KG1 (cell line): ENCODE results near the gene PCK2.
"Not testable (repeated sequence)": the region's sequence is repeated elsewhere in the genome, so short reads cannot be mapped to it uniquely, and the experiment has no call there.

Source experiments
- DNase-seq: peaks from one replicate; lab custom pipeline; 2025; lab: John Stamatoyannopoulos, UW

PCK2 gene

DNA sequence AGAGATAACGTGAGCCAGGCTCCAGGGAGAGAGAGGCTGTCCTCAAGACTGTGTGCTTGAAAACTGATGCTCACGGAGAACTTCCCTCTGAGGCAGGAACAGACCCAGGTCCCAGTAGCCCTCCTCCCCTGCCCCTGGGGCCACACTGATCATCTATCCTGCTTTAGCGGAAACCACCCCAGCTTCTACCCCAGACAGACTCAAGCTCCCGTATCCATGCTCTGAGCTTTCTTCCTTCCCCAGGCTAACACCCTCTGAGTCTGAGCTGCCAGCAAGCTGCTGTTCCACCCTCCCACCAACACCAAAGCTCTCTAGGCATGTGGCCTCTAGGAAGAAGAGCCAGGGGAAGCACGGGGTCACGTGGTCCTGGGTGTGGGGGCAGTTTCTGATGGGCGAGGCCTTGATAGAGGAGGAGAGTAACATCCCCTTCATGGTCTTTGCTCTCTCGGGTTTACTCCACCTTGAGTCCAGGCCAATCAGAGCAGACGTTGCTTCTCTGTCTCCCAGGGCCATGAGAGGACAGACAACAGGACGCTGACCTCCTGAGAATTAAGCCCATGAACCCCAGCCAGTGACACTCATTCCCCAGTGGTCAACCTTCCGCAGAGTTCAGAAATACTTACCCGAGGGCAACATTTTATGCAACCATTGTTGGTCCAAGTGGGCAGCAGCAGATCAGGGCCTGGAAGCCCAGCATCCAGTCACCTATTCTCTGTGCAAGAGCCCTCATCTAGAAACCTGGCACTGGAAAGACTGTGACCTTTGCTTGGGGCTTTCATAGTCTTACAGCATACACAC, 1.4 kb downstream of the PCK2 start:
- peak; percentile 36 for DNase-seq

DNA sequence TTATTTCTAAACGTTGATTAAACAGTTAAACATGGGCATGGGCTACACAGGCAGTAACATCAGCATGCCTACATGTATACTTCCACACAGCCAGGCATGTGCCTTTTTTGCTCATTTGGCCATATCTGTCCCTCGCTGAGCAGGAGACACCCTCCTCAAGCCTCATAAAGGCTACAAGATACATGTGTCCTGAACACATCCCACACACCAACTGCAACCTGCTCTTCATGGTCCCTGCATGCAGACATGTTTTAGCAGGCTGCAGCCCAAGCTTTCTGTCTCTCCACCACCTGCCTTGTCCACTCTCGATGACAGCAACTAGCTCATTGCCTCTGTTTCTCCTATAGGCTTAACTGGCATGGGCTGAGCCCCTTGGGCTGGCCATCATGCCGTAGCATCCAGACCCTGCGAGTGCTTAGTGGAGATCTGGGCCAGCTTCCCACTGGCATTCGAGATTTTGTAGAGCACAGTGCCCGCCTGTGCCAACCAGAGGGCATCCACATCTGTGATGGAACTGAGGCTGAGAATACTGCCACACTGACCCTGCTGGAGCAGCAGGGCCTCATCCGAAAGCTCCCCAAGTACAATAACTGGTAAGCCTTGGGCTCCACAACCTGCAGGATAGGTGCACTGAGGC, 2.6 kb downstream of the PCK2 start:
- no peak for DNase-seq

DNA sequence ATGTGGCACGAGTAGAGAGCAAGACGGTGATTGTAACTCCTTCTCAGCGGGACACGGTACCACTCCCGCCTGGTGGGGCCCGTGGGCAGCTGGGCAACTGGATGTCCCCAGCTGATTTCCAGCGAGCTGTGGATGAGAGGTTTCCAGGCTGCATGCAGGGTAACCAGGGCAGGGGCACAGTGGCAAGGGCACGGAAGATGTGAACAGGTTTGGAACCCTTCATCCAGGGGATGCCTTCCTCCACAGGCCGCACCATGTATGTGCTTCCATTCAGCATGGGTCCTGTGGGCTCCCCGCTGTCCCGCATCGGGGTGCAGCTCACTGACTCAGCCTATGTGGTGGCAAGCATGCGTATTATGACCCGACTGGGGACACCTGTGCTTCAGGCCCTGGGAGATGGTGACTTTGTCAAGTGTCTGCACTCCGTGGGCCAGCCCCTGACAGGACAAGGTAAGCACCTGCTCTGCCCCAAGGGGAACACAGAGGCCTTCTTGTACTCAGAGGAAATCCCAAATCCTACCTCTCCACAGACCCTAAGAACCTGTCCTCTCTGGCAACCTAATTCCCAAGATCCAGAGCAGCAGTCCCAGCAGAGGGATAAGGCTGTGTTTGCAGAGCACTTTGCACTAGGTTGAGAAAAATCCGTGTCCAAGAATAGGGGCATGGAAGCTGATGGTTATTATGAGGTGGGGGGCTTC, 4.3 kb downstream of the PCK2 start:
- no peak for DNase-seq

DNA sequence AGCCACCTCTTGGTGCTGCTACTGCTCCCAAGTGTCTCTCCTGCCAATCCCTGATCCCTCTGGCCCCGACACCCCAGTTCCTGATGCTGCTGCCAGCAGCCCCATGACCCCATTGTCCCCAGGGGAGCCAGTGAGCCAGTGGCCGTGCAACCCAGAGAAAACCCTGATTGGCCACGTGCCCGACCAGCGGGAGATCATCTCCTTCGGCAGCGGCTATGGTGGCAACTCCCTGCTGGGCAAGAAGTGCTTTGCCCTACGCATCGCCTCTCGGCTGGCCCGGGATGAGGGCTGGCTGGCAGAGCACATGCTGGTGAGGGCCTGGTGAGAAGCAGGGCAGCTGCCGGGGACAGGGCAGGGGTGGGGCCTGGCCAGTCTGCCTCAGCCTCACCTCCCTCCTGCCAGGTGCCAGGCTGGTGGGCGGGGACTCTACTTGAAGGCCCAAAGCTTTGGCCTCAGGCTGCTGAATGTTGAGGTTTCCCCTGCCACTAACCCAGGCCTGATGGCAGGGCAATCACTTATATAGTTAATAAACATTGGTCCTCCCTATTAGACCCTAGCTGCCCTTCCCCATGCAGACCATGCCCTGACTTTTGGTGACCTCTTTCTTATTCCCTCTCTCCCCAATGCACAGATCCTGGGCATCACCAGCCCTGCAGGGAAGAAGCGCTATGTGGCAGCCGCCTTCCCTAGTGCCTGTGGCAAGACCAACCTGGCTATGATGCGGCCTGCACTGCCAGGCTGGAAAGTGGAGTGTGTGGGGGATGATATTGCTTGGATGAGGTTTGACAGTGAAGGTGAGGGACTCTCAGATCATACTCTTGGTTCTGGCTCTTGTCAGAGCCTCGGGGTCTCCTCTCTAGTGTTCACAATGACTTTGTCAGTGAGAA, 5.1 kb downstream of the PCK2 start:
- DNase-seq: no peak

DNA sequence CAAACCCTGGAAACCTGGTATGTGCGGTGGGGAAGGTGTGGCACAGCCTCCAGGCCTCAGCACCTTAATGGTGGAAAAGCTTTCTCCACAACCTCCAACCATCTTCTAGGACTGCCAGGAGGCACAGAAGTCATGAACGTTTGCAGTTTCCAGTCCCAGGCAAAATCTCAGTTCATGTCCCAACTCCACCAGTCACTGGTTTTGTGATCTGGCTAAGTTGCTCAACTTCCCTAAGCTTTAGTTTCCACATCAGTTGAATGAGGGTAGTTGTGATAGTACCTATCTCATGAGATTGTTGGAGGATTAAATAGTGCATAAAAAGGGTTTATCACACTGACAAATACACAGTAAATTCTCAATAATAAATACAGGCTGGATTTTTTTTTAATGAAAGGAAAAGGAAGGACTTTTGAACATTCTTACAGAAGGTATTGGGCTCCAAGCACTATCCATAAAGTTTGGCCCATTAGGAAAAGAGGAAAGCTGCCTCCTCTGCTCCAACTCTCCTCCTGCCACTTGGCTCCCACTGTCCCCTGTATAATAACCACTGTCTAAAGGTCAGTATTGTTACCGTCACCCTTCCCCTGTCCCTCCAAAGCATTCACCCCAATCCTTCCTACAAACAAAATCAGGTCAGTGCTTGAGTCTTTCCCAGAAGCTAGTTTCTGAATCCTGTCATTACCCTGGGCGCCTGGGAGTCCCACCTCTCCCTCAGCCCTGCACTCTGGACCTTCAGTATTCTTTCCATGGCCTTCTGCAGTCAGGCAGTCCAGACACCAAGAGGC, 6.3 kb downstream of the PCK2 start:
- DNase-seq: no peak

DNA sequence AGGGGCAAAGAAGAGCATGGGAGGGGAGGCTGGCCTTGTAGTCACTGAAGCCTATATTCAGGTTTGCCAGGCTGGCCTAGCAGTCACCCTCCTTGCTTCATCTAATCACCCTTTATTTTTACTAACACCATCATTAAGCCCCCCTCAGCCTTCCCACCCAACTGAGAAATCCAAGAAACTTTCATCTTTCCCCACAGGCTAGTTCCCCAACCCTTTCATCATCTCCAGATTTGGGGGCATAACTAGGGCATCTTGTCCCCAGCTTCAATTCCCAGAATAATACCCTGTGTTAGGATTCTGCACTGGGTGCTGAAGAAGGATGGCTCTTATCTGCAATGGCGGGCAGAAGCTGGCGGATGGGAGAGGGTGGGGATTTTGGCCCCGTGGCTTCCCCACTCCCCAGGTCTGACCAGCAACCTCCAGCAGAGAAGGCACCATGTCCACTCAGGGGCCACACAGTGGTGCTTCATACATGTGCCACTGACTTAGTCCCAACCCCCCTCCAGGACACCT, 6.9 kb downstream of the PCK2 start:
- DNase-seq: no peak

DNA sequence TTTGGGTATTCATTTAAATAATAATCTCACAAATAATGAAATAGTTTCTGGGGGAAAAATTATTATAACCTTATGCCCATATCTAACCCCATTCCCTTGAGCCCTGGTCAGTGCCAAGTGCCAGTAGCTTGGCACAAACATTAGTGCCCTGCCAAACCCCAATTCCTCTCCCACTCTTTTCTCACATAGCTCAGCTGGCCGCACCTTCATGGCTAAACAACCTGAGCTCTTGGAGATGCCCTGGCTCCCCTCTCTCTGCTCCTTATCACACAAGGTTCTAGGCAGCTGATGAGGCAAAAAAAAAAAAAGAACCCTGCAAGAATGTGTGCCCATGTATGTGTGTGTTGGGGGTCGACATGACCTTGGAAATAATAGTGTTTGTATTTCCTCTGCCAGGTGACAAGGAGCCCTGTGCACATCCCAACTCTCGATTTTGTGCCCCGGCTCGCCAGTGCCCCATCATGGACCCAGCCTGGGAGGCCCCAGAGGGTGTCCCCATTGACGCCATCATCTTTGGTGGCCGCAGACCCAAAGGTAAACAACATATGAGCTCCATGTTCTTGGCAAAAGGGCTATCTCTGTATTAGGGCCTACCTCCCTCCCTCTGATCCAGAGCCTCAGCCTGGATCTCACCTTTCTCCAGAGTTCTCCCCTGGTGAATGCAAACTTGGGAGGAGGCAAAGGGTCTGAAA, 8.4 kb downstream of the PCK2 start:
- no peak for DNase-seq

DNA sequence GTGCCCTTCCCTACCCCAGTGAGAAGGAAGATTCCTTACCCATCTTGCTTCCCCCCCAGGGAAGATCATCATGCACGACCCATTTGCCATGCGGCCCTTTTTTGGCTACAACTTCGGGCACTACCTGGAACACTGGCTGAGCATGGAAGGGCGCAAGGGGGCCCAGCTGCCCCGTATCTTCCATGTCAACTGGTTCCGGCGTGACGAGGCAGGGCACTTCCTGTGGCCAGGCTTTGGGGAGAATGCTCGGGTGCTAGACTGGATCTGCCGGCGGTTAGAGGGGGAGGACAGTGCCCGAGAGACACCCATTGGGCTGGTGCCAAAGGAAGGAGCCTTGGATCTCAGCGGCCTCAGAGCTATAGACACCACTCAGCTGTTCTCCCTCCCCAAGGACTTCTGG, 9.3 kb downstream of the PCK2 start:
- no peak for DNase-seq

DNA sequence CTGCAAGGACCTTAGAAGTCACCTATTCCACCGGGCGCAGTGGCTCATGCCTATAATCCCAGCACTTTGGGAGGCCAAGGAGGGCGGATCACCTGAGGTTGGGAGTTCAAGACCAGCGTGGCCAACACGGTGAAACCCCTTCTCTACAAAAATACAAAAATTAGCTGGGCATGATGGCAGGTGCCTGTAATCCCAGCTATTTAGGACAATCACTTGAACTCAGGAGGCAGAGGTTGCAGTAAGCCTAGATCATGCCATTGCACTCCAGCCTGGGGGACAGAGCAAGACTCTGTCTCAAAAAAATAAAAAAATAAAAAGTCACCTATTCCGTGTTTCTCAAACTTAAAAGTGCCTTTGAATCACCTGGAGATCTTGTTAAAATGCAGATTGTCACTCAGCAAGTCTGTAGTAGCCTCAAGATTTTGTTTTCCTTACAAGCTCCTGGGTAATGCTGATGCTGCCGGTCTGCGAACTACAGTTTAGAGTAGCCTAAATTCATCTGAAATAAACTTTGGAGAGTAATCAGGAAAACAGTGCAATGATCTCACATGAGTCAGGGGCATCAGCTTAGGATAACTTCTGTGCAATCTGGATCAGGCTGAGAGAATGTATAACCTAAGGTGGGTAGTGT, 11.6 kb downstream of the PCK2 start:
- DNase-seq: not testable (repeated sequence)

DNA sequence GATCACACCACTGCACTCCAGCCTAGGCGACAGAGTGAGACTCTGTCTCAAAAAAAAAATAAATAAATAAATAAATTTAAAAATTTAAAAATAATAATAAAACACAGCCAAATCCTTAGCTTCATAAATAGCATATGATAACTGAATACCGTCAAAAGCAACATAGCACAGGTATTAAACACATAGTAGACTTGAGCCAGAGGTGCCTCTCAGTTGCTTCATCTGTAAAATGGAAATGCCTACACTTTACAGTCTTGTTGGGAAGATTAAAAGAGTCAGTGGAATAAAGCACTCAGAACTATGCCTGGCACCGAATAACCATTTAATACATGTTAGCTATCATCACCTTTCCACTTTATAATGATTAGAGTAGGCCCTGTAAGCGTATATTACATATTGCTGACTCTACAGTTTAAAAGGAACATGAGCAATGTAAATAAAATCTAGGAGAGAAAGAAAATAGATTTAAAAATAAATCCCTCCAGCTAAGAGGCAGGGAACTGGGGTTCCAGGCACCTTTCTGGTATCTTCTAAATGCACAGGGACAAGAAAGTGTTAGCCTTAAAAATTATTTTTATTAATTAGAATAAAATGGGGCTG, 12.7 kb downstream of the PCK2 start:
- no peak for DNase-seq

DNA sequence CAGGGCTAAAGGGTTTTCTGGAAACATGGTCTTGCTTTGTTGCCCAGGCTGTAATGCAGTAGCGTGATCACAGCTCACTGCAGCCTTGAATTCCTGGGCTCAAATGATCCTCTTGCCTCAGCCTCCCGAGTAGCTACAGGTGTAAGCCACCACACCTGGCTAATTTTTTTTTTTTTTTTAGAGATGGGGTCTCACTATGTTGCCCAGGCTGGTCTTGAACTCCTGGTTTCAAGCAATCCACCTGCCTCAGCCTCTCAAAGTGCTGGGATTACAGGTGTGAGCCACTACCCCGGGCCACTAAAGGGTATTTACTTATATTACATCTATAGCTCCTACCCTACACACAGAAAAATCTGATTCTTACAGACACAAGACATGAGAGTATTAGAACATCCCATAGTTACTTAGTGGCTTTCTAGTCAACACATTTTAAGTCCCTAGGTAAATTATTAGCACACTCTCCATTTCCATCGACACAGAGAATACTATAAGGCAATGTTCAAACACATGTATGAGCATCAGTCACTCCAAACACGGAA, 14.3 kb downstream of the PCK2 start:
- no peak for DNase-seq

DNA sequence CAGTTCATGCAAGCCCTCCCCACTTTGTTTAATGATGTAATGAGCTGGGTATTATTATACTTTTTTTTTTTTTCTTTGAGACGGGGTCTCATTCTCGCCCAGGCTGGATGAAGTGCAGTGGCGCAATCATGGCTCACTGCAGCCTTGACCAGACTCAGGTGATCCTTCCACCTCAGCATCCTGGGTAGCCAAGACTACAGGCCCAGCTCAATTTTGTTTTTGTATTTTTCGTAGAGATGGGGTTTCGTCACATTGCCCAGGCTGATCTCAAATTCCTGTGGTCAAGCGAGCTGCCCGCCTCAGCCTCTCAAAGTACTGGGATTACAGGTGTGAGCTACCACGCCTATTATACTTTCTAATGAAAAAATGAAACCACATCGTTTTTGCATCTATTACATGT, 15.9 kb downstream of the PCK2 start:
- DNase-seq: no peak

DNA sequence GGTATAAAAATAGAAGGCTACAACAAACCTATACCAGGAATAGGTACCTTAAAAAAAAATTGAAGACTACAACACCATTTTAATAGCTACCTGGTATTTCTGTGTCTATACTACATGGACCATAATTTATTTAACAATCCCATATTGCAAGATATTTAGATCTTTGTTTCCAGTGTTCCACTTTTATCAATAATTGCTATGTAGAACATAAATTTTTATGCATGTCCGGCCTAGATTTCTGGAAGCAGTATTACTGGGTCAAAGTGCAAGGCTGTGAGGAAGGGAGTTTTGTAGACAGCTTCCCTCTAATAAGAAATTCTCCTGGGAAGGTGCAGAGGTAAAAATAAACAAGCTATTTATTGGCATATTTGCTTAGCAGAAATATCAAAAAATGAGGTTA, 16.4 kb downstream of the PCK2 start:
- no peak for DNase-seq

DNA sequence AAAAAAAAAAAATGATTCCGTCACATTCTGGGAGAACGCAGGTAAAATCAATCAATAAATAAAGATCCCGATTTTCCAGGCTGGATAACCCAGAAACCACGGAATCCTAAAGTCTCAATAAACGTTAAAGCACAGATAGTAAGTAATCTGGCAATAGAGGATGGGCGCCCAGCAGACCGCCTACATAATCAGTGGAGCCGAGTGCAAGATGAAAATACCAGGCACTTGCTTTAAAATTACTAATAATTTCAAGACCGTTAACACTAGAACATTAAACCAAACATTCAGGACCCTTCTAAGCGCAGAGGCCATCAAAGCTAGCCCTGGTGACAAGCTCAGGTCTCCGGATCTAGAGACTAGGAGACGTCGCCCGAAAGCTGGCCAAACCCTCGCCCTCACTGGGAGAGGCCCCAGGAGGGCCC, 19.3 kb downstream of the PCK2 start:
- DNase-seq: no peak

DNA sequence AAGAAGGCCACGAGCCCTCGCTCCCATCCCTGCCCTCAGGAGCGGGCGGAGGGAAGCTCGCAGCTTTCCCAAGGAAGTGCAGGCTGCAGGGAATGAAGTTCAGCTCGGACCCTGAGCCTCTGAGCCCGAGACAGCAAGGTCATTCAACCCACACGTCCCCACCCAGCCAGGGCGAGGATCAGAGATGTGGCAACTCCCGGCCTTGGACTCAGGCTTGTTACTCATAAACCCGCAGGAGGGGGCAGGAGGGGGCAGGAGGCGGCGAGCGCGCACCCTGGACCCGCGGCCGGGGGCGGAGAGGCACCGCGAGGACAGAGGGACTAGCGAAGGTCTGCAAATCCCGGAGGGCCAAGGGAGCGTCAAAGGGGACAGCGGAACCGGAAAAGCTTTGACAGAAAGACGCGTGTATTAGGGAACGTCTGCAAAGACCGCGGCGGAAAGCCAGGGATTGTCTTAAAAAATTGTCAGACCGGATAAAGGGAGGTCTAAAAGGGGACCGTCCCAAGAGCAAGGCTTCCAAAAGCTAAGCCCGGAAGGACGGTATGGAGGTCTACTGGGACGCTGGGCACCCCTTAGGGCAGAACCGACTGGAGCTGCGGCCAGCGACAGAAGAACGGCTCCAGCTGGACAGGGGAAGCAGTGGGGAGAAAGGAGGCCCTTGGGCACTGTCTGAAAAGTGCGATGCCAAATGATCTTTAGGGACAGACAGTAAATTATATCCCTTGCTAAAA, 19.9 kb downstream of the PCK2 start:
- DNase-seq: no peak

DNA sequence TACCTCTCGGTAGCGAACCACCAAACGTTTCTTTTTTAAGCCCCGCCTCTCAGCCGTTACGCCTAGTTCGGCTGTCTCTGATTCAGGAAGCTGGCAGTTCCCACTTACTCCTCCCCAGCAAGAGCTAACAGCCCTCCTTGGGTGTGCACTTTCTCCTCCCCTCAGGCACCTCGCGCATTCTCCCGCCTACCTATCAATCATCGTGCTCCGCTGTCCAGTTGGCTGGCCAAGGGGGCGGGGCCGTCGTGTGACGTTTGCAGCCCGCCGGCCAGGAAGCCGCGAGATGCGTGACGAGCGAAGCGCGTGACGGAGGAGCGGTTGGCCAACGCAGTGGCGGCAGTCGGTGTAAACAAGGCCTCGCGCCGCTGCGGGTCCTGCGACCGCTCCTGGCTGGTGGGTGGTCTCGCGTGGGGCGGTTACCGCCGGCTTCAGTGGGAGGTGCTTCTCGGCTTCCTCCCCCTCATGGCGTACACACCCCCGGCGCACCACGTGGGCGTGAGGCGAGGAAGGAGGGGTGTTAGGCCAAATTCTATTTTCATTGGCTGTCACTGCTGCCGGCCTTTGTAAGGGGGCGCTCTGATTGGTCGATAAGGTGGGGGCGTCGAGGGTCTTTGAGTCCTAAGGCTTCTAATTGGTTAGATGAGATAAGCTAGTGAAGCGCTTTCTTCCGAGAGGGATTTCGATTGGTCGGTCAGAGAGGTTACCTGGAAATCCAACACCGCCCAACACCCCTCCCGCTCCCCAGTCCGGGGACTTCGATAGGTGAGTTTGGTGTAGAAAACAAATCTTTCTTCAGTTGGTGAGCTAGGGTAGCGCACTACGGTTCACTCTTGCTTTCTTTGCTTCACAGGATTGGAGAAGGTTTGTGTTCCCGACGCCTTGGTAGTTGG, 20.7 kb downstream of the PCK2 start, which contains the start of the genes DCAF11 and NRL:
Gene DCAF11 (plus strand): TSS at position 246 of the 890 bp plus-strand sequence. CDS start 818 bp downstream, outside the sequence.
Gene NRL (minus strand): TSS at position 418 of the 890 bp plus-strand sequence. CDS start 32,101 bp downstream, outside the sequence.
- DNase-seq: peak; percentile 97

DNA sequence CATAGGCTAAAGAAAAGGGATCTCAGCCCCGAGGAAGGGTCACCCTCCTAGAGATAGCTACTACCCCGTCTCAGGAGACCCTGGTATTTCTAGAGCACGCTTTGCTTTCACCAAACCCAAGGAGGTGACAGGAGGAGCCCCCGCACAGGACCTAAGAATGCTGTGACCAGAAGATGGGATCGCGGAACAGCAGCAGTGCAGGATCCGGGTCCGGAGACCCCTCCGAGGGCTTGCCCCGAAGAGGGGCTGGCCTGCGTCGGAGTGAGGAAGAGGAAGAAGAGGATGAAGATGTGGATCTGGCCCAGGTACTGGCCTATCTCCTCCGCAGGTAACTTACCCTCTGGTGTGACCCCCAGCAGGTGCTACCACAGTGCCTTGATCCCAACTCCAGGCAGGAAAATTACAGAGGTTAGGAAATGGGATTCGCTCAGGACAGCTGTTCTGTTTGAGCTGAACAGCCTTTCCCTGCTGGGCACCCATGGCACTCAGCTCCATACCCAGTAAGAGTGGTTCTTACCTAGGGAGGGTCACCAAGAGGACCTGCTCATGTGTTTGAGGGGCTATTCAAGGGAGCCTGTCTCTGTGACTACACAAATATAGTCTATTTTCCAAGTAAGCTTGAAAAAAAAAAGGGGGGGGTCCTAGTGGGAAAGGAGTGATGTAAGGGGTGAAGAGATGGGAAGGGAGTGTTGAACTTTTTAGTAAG, 21.5 kb downstream of the PCK2 start:
- no peak for DNase-seq
